Measurements from ENCODE around the gene HSPA1B. TPM values are rescaled to one million over a fixed set of nuclear protein-coding genes. Genes with fewer than 3 reads are reported as not detected.
A peak's percentile ranks its signal among the peaks of the same experiment; 100 is the strongest.

HSPA1B gene
- 100 to 1,000 TPM in 3 of 4 donors, 10 to 100 TPM in 1; 85.7 to 199 (median 146) TPM for total RNA-seq

- H3K36me3 ChIP-seq = no peaks in the 10 kb centered on the region
- H3K27ac ChIP-seq = peak within 1 kb of the TSS; percentile 88 to 93 (median 92)
- peak; percentile 97 to 99 (median 97) for DNase-seq
- peak within 1 kb of the TSS; percentile 51 to 80 (median 68) for H3K4me3 ChIP-seq
- no peaks in the 10 kb centered on the region for H3K27me3 ChIP-seq
- no peaks in the 10 kb centered on the region for H3K9me3 ChIP-seq
- H3K4me1 ChIP-seq = peaks cover 0 to 49% (median 5%) of the 10 kb centered on the region in 4 donors
- TF ChIP-seq POLR2A (IDR thresholded peaks at IDR 0.05) (peak; percentile 100), CTCF (IDR thresholded peaks at IDR 0.05) (peak in 1 of 6 experiments; percentile 12)
Measured at GRCh38 chr6:31827286-31828079, at the start of gene HSPA1B. Gene HSPA1B (plus strand): TSS chr6:31827738. CDS start chr6:31827951, 213 bp downstream.

GRCh38 chr6:31778193-31778592 is 49.3 kb upstream of the HSPA1B start:
- H3K36me3 ChIP-seq = peaks cover 0 to 53% (median 0%) of the 10 kb centered on the region in 3 donors

GRCh38 chr6:31778999-31779885 is 48.3 kb upstream of the HSPA1B start:
- DNase-seq = no peak
- TF ChIP-seq CTCF (IDR thresholded peaks at IDR 0.05) = no peak
- TF ChIP-seq POLR2A (IDR thresholded peaks at IDR 0.05) = no peak

More at GRCh38 chr6:31778193-31778592, 49.3 kb upstream of the HSPA1B start:
- Histone ChIP-seq H3K4me3 (no peak overlapping the region), H3K27me3 (no peaks in the 10 kb centered on the region), H3K9me3 (no peaks in the 10 kb centered on the region), H3K4me1 (peaks cover 0 to 25% (median 6%) of the 10 kb centered on the region in 4 donors), H3K27ac (peak overlapping the region in 1 of 4 donors; percentile 76)
- no peak for DNase-seq
- TF ChIP-seq CTCF (IDR thresholded peaks at IDR 0.05) (no peak), POLR2A (IDR thresholded peaks at IDR 0.05) (no peak)

GRCh38 chr6:31779908-31780307 is 47.6 kb upstream of the HSPA1B start:
- Histone ChIP-seq H3K27ac (no peak overlapping the region), H3K4me3 (no peak overlapping the region), H3K4me1 (peaks cover 0 to 22% (median 6%) of the 10 kb centered on the region in 4 donors), H3K27me3 (no peaks in the 10 kb centered on the region), H3K9me3 (no peaks in the 10 kb centered on the region), H3K36me3 (peaks cover 0 to 68% (median 0%) of the 10 kb centered on the region in 3 donors)
- no peak for DNase-seq
- TF ChIP-seq POLR2A (IDR thresholded peaks at IDR 0.05) = no peak
- TF ChIP-seq CTCF (IDR thresholded peaks at IDR 0.05) = no peak

More at GRCh38 chr6:31778999-31779885, 48.3 kb upstream of the HSPA1B start:
- peaks cover 0 to 61% (median 0%) of the 10 kb centered on the region in 3 donors for H3K36me3 ChIP-seq
- no peaks in the 10 kb centered on the region for H3K27me3 ChIP-seq
- H3K27ac ChIP-seq = no peak overlapping the region
- H3K4me1 ChIP-seq = peaks cover 0 to 22% (median 6%) of the 10 kb centered on the region in 4 donors
- no peak overlapping the region for H3K4me3 ChIP-seq
- H3K9me3 ChIP-seq = no peaks in the 10 kb centered on the region

- TF ChIP-seq POLR2A (IDR thresholded peaks at IDR 0.05) = no peak
- no peak for TF ChIP-seq CTCF (IDR thresholded peaks at IDR 0.05)
- peaks cover 0 to 76% (median 0%) of the 10 kb centered on the region in 3 donors for H3K36me3 ChIP-seq
Measured at GRCh38 chr6:31780507-31781243, 46.9 kb upstream of the HSPA1B start.

More at GRCh38 chr6:31780507-31781243, 46.9 kb upstream of the HSPA1B start:
- Histone ChIP-seq H3K4me1 (peaks cover 0 to 18% (median 6%) of the 10 kb centered on the region in 4 donors), H3K4me3 (no peak overlapping the region), H3K9me3 (no peaks in the 10 kb centered on the region), H3K27me3 (no peaks in the 10 kb centered on the region), H3K27ac (no peak overlapping the region)
- no peak for DNase-seq

Data from Peyer's patch (tissue), 4 donors.